ENCODE results near the gene HACD2. TPM values are rescaled to one million over a fixed set of nuclear protein-coding genes. Genes with fewer than 3 reads are reported as not detected.

Gene HACD2
- polyA plus RNA-seq, 1 donor (not counting 4 experiments of a cell fraction or from before 2014, with no cell fraction given), result 124 TPM

DNA sequence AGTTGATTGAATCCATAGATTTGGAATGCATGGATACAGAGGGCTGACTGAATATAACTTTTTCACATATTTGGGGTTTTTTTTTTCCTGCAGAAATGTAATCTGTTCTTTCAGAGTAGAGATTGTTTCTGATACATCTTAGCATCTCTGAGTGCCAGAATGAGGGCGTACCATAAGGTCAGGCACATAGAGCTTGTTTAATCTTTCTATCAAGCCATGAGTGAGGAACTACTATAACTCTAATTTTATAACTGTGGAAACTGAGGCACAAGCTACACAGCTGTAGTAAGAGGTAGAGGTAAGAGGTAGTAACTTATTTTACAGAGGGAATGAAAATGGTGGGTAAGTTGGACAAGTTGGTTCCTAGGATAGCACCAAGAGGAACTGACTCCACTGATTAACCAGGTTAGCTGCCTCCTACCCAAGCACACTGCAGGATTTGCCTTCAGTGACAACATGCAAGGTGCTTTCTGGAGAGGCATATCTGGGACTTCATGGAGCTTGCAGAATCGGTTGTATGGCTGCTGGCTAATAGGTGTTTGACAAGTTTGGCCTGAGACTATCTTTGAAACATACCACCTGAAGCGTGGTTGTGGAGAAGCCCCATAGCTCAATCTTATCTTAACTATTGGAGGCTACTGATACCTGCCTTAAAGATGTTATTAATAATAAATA lies 23.5 kb upstream of the HACD2 start:
- Histone ChIP-seq H3K9me1 (ENCODE audit: control insufficient read depth, extremely low read depth, insufficient read depth, low read length) (no peaks in the 10 kb centered on the region), H3K27ac (ENCODE audit: control insufficient read depth, insufficient read depth, low read length) (no peak overlapping the region), H3K4me2 (ENCODE audit: control insufficient read depth, extremely low read depth, insufficient read depth, low read depth, low read length) (no peak overlapping the region), H3K79me2 (ENCODE audit: control insufficient read depth, insufficient read depth, low read length) (peaks cover 2% of the 10 kb centered on the region), H3K36me3 (ENCODE audit: control insufficient read depth in 2 of 2, extremely low read depth in 1 of 2, insufficient read depth in 2 of 2, low read length in 2 of 2) (peaks cover 9 to 12% of the 10 kb centered on the region in 2 experiments), H3K4me1 (ENCODE audit: control insufficient read depth, extremely low read depth, insufficient read depth, low read length) (peaks cover 29% of the 10 kb centered on the region), H2AFZ (ENCODE audit: control insufficient read depth, low read length) (no peak overlapping the region), H3K27me3 (ENCODE audit: control insufficient read depth, extremely low read depth, insufficient read depth, low read length) (no peaks in the 10 kb centered on the region), H3K4me3 (ENCODE audit: control insufficient read depth in 2 of 3, extremely low read depth in 1 of 3, insufficient read depth in 2 of 3, low read depth in 1 of 3, low read length in 3 of 3) (no peak overlapping the region), H4K20me1 (ENCODE audit: control insufficient read depth, extremely low read depth, insufficient read depth, low read length) (peaks cover 2% of the 10 kb centered on the region), H3K9me3 (ENCODE audit: control insufficient read depth, low read depth, low read length) (no peaks in the 10 kb centered on the region), H3K9ac (ENCODE audit: control insufficient read depth, extremely low read depth, insufficient read depth, low read length) (no peak overlapping the region)
- TF ChIP-seq, protein P1, sequence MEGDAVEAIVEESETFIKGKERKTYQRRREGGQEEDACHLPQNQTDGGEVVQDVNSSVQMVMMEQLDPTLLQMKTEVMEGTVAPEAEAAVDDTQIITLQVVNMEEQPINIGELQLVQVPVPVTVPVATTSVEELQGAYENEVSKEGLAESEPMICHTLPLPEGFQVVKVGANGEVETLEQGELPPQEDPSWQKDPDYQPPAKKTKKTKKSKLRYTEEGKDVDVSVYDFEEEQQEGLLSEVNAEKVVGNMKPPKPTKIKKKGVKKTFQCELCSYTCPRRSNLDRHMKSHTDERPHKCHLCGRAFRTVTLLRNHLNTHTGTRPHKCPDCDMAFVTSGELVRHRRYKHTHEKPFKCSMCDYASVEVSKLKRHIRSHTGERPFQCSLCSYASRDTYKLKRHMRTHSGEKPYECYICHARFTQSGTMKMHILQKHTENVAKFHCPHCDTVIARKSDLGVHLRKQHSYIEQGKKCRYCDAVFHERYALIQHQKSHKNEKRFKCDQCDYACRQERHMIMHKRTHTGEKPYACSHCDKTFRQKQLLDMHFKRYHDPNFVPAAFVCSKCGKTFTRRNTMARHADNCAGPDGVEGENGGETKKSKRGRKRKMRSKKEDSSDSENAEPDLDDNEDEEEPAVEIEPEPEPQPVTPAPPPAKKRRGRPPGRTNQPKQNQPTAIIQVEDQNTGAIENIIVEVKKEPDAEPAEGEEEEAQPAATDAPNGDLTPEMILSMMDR (optimal IDR thresholded peaks at IDR 0.05 in 1 of 3, IDR thresholded peaks at IDR 0.05 in 1 of 3, conservative IDR thresholded peaks at IDR 0.05 in 1 of 3; ENCODE audit: extremely low read depth in 1 of 3, insufficient read depth in 2 of 3, low read length in 3 of 3), result no peak
- no peak for TF ChIP-seq EZH2 (IDR thresholded peaks at IDR 0.05; ENCODE audit: low read length)
- dilution Hi-C loops (cut with MboI; ENCODE audit: extremely low pct_ligation_motif_present, low sequenced_read_pairs), result no loop called here
- FAIRE-seq, result no peak
- DNase-seq (ENCODE audit: low read depth, low spot score), result no peak

DNA sequence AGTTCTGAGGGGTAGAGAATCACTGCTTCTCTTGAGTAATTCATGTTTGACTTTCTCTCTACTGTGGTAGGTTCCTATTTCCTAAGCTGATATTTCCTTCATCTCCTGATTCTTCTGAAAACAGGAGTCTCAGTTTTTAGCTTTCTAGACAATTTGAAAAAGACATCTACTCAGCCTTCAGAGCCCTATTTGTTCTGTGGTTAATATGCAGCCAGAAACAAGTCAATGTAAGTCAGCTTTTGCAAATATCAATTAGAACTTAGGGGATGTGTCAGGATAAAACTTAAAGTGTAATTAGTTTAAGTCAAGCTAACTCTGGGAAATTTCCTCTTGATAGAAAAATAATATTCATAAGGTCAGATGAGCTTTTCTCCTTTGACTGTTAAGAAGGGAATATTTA lies 21.7 kb upstream of the HACD2 start:
- H3K4me2 ChIP-seq (ENCODE audit: control insufficient read depth, extremely low read depth, insufficient read depth, low read depth, low read length), result no peak overlapping the region
- DNase-seq (ENCODE audit: low read depth, low spot score) (no peak), FAIRE-seq (no peak)
- TF ChIP-seq, protein P1 (optimal IDR thresholded peaks at IDR 0.05 in 1 of 3, IDR thresholded peaks at IDR 0.05 in 1 of 3, conservative IDR thresholded peaks at IDR 0.05 in 1 of 3; ENCODE audit: extremely low read depth in 1 of 3, insufficient read depth in 2 of 3, low read length in 3 of 3), result no peak
- TF ChIP-seq EZH2 (IDR thresholded peaks at IDR 0.05; ENCODE audit: low read length), result no peak
- peaks cover 2% of the 10 kb centered on the region for H4K20me1 ChIP-seq (ENCODE audit: control insufficient read depth, extremely low read depth, insufficient read depth, low read length)
- H3K4me1 ChIP-seq (ENCODE audit: control insufficient read depth, extremely low read depth, insufficient read depth, low read length), result peaks cover 41% of the 10 kb centered on the region
- H3K79me2 ChIP-seq (ENCODE audit: control insufficient read depth, insufficient read depth, low read length), result peaks cover 2% of the 10 kb centered on the region
- H3K27ac ChIP-seq (ENCODE audit: control insufficient read depth, insufficient read depth, low read length), result peak overlapping the region; percentile 82
- peaks cover 3 to 4% of the 10 kb centered on the region in 2 experiments for H3K36me3 ChIP-seq (ENCODE audit: control insufficient read depth in 2 of 2, extremely low read depth in 1 of 2, insufficient read depth in 2 of 2, low read length in 2 of 2)
- no peaks in the 10 kb centered on the region for H3K27me3 ChIP-seq (ENCODE audit: control insufficient read depth, extremely low read depth, insufficient read depth, low read length)
- H3K4me3 ChIP-seq (ENCODE audit: control insufficient read depth in 2 of 3, extremely low read depth in 1 of 3, insufficient read depth in 2 of 3, low read depth in 1 of 3, low read length in 3 of 3), result no peak overlapping the region
- no peak overlapping the region for H2AFZ ChIP-seq (ENCODE audit: control insufficient read depth, low read length)
- no peak overlapping the region for H3K9ac ChIP-seq (ENCODE audit: control insufficient read depth, extremely low read depth, insufficient read depth, low read length)
- no peaks in the 10 kb centered on the region for H3K9me3 ChIP-seq (ENCODE audit: control insufficient read depth, low read depth, low read length)
- dilution Hi-C loops (cut with MboI; ENCODE audit: extremely low pct_ligation_motif_present, low sequenced_read_pairs), result no loop called here
- H3K9me1 ChIP-seq (ENCODE audit: control insufficient read depth, extremely low read depth, insufficient read depth, low read length), result no peaks in the 10 kb centered on the region

All from keratinocyte (primary cell).